HG03135 (cell line): ENCODE results near the gene ASMTL.
"Not testable (repeated sequence)": the region's sequence is repeated elsewhere in the genome, so short reads cannot be mapped to it uniquely, and the experiment has no call there.

Experiments used
- ATAC-seq: cut with Tn5 transposase; IDR thresholded peaks from one replicate; pipeline ENCODE4 v1.9.1; 2021; ENCODE audit warnings: mild to moderate bottlenecking, moderate library complexity; ENCODE audit not compliant: unreplicated experiment

ASMTL gene

DNA sequence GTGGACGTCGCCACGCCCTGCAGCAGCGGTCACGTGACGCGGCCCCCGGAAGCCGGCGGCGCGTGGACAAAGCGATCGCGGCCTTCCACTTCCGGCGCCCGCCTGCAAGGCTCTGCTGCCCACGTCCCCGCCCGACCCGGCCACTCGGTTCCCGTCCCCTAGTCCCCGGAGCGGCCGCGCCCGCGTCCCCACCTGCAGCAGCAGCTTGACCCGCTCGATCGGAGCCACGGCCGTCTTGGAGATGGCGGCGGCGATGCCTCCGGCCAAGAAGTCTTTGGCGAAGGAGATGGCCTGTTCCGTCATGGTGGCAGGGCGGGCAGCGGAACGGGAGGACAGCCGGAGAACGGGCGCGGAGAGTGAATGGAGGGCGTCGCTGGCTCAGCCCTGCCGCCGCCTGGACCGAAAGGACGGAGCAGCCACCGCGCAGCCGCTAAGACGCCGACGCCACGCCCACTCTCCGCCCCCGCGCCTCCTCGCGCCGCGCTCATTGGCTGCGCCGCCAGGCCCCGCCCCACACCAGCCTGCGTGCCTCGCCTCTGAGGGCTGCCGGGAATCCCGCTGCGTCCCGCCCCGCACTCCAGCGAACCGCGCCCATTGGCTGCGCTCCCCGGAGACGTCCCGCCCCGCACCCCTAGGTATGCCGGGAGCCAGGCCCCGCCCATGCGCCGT, 60.9 kb downstream of the ASMTL start, which contains the start of gene SLC25A6:
SLC25A6 (minus strand) TSS at position 407 of the 669 bp plus-strand sequence; CDS start at position 303, 104 bp downstream.
- peak; percentile 95 for ATAC-seq

GRCh38 chrX:1391370-1391706, 61.4 kb downstream of the ASMTL start:
- no peak for ATAC-seq

GRCh38 chrX:1390621-1391369, 61.9 kb downstream of the ASMTL start:
- ATAC-seq, result no peak

GRCh38 chrX:1389993-1390285, 62.8 kb downstream of the ASMTL start:
- no peak for ATAC-seq

- ATAC-seq, result no peak
Measured at GRCh38 chrX:1389181-1389992, 63.3 kb downstream of the ASMTL start.

- ATAC-seq, result no peak
Measured at GRCh38 chrX:1388651-1389050, 64.1 kb downstream of the ASMTL start.

DNA sequence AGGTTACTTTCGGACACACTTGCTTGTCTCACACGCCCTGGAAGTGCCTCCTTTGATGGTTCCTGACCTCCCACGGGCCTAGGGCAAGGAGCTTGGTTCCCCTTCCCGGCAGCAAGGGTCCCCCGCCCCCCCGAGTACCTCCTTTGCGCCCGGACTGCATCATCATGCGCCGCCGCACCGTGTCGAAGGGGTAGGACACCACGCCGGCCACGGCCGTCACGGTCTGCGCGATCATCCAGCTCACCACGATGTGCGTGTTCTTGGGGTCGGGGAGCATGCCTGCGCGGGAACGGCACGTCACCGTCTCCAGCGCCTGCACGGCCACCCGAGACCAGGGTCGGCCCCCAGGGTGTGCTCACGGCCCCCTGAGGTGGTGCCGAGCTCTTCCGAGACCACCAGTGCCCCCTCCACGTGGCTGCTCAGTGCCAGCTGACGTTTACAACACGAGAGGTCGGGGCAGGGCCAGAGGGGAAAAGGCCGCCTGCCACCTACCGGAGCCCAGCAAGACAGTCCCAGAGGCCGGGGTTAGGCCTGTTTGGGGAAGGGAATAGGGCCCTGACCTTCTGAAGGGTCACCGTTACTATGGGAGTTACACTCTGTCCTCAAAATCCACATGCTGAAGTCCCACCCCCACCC, 65.5 kb downstream of the ASMTL start:
- ATAC-seq, result no peak

GRCh38 chrX:1386338-1387127, 66.2 kb downstream of the ASMTL start:
- no peak for ATAC-seq

GRCh38 chrX:1385253-1386223, 67.2 kb downstream of the ASMTL start:
- ATAC-seq, result no peak

GRCh38 chrX:1384658-1385252, 68.0 kb downstream of the ASMTL start:
- no peak for ATAC-seq

DNA sequence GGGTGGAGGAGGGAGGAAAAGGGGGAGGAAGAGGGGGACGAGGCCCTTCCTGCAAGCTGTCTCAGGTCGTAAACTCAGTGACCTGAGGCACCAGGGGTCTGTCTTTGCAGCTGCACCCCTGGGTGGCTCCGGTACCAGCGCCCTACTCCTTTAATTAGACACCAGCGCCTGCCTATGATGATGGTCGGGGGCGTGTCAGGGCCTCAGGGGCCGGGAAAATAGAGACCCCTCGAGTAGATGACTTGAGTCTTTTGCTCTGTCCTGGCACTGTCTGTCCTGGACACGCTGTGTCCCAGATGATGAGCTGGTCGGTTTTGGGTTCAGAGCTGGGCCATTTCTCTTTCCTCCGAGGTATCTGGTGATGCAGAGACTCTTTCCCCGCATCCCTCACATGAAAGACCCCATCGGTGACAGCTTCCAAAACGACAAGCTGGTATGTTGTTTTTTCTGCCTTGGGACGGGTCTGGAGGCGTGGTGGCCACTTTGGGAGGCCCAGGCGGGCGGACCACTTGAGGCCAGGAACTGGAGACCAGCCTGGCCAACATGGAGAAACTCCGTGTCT, 72.0 kb downstream of the ASMTL start:
- ATAC-seq, result no peak

GRCh38 chrX:1378306-1378759, 74.4 kb downstream of the ASMTL start:
- ATAC-seq, result no peak

- no peak for ATAC-seq
Measured at GRCh38 chrX:1368385-1368698, 84.4 kb downstream of the ASMTL start.

DNA sequence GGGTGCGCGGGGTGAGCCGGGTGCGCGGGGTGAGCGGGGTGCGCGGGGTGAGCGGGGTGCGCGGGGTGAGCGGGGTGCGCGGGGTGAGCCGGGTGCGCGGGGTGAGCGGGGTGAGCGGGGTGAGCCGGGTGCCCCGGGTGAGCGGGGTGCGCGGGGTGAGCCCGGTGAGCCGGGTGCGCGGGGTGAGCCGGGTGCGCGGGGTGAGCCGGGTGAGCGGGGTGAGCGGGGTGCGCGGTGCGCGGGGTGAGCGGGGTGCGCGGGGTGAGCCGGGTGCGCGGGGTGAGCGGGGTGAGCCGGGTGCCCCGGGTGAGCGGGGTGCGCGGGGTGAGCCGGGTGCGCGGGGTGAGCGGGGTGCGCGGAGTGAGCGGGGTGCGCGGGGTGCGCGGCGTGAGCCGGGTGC, 86.3 kb downstream of the ASMTL start:
- ATAC-seq, result not testable (repeated sequence)

GRCh38 chrX:1361910-1362309, 90.8 kb downstream of the ASMTL start:
- no peak for ATAC-seq

DNA sequence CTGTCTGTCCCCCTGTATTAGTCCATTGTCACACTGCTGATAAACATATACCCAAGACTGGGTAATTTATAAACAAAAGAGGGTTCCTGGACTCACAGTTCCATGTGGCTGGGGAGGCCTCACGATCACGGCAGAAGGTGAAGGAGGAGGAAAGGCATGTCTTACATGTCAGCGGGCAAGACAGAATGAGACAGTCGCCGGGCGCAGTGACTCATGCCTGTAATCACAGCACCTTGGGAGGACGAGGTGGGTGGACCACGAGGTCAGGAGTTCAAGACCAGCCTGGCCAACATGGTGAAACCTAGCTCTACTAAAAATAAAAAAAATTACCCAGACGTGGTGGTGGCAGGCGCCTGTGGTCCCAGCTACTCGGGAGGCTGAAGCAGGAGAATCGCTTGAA, 91.4 kb downstream of the ASMTL start:
- no peak for ATAC-seq

GRCh38 chrX:1360171-1360570, 92.5 kb downstream of the ASMTL start:
- ATAC-seq, result no peak

- no peak for ATAC-seq
Measured at GRCh38 chrX:1359477-1359873, 93.2 kb downstream of the ASMTL start.
